MCF 10A (cell line): Measurements from ENCODE around the gene VPS26C. TPM values are rescaled to one million over a fixed set of nuclear protein-coding genes. Genes with fewer than 3 reads are reported as not detected.

ENCODE experiments used
- BruUV-seq: library from RNA; stranded (reverse); fragments of 400-500 nt; replicated peaks from 2 replicates; lab custom pipeline; 2021; lab: Mats Ljungman, UMichigan
- CTCF ChIA-PET: fragments of 300-600 bp; sonication (Branson Sonifier 250); formaldehyde crosslinking; extraction: SDS; loops from one replicate; lab custom pipeline; 2021; ENCODE audit warnings: antibody characterized with exemption, inconsistent platforms; lab: Yijun Ruan, JAX
- POLR2A ChIA-PET: fragments of 300-600, 350-650 bp; sonication (Branson Sonifier 250); formaldehyde crosslinking; extraction: SDS; loops from one replicate; lab custom pipeline; 2020; ENCODE audit warnings: antibody characterized with exemption, inconsistent platforms; lab: Yijun Ruan, JAX
- DNase-seq: peaks from one replicate; pipeline ENCODE4 v3.0.0-alpha.2; 2018; ENCODE audit not compliant: unreplicated experiment
- H3K27ac Mint-ChIP-seq: one replicate; pipeline ENCODE4 v1.8.0; 2022; ENCODE audit warnings: mild to moderate bottlenecking, low read depth, mixed read lengths; ENCODE audit not compliant: unreplicated experiment
- H3K27me3 Mint-ChIP-seq: one replicate; pipeline ENCODE4 v1.8.0; 2022; ENCODE audit warnings: mixed read lengths; ENCODE audit not compliant: insufficient read depth, unreplicated experiment
- H3K36me3 Mint-ChIP-seq: one replicate; pipeline ENCODE4 v1.8.0; 2022; ENCODE audit warnings: mild to moderate bottlenecking, moderate library complexity, mixed read lengths; ENCODE audit not compliant: insufficient read depth, unreplicated experiment
- H3K4me1 Mint-ChIP-seq: one replicate; pipeline ENCODE4 v1.8.0; 2022; ENCODE audit warnings: mixed read lengths; ENCODE audit not compliant: insufficient read depth, unreplicated experiment
- H3K4me3 Mint-ChIP-seq: one replicate; pipeline ENCODE4 v1.8.0; 2022; ENCODE audit warnings: mild to moderate bottlenecking, moderate library complexity, mixed read lengths; ENCODE audit not compliant: unreplicated experiment
- H3K9me3 Mint-ChIP-seq: one replicate; pipeline ENCODE4 v1.8.0; 2022; ENCODE audit warnings: mixed read lengths; ENCODE audit not compliant: unreplicated experiment
- intact Hi-C: fragments of 100-400 bp; cut with micrococcal nuclease; formaldehyde crosslinking; loops from 2 replicates; pipeline ENCODE4 v1.14.1; 2022
- total RNA-seq: library from RNA; stranded (reverse); gene quantifications from 2 replicates; pipeline ENCODE4 v1.2.3, GENCODE V29; 2022
- TF ChIP-seq, protein P1 (sequence below): fragments of 200-600 bp; IDR thresholded peaks from one replicate; pipeline ENCODE4 v1.8.0; 2022; ENCODE audit warnings: antibody characterized with exemption, mild to moderate bottlenecking; ENCODE audit not compliant: unreplicated experiment

Gene VPS26C
- total RNA-seq, 1 experiment from 2014 or later = 38.5 TPM

DNA sequence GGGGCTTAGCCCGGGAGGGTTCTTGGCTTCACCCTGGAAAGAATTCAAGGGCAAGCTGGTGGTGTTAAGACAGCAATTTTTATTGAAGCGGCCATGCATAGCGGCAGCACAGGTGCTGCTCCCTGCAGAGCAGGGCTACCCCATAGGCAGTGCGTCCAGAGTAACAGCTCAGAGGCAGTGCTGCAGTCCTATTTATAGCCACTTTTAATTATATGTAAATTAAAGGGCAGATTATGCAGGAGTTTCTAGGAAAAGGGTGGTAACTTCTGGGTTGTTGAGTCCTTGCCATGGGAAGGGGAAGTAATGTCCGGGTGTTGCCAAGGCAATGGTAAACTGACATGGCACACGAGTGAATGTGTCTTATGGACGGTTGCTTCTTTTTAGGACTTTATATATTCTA, 57.0 kb downstream of the VPS26C start:
- TF ChIP-seq, protein P1, sequence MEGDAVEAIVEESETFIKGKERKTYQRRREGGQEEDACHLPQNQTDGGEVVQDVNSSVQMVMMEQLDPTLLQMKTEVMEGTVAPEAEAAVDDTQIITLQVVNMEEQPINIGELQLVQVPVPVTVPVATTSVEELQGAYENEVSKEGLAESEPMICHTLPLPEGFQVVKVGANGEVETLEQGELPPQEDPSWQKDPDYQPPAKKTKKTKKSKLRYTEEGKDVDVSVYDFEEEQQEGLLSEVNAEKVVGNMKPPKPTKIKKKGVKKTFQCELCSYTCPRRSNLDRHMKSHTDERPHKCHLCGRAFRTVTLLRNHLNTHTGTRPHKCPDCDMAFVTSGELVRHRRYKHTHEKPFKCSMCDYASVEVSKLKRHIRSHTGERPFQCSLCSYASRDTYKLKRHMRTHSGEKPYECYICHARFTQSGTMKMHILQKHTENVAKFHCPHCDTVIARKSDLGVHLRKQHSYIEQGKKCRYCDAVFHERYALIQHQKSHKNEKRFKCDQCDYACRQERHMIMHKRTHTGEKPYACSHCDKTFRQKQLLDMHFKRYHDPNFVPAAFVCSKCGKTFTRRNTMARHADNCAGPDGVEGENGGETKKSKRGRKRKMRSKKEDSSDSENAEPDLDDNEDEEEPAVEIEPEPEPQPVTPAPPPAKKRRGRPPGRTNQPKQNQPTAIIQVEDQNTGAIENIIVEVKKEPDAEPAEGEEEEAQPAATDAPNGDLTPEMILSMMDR = no peak
- BruUV-seq = no TSS peak
- H3K27ac Mint-ChIP-seq = no peak overlapping the region
- peaks cover 5% of the 10 kb centered on the region for H3K4me1 Mint-ChIP-seq
- ChIA-PET CTCF (no interaction called here), POLR2A (no interaction called here)
- no peaks in the 10 kb centered on the region for H3K9me3 Mint-ChIP-seq
- no peaks in the 10 kb centered on the region for H3K36me3 Mint-ChIP-seq
- no peak overlapping the region for H3K4me3 Mint-ChIP-seq
- intact Hi-C loops = no loop called here
- DNase-seq = no peak
- H3K27me3 Mint-ChIP-seq = no peaks in the 10 kb centered on the region

DNA sequence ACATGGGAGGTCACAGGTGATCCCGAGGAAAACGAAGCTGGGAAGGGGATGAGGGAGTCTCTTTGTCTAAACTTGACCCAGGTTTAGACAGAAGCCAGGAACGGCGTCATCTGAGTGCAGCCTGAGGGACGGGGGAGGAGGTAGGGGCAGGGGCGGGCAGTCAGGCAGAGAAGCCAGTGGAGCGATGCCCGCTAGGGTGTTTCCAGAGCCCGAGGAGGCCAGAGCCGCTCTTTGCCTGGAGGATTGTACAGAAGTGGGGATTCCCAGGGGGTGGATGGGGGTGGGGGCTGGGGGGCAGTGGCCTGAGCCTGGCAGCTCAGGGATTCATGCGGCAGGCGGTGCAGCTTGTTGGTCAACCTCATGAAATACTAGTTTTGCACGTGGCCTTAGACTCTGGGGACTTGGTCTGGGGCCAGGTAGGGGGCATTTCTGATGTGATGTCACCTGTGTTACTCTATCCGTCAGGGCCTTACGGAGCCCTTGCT, 58.4 kb downstream of the VPS26C start:
- intact Hi-C loops = no loop called here
- Mint-ChIP-seq H3K27me3 (no peaks in the 10 kb centered on the region), H3K9me3 (no peaks in the 10 kb centered on the region), H3K4me1 (peaks cover 5% of the 10 kb centered on the region), H3K36me3 (peaks cover 7% of the 10 kb centered on the region), H3K27ac (no peak overlapping the region), H3K4me3 (no peak overlapping the region)
- TF ChIP-seq, protein P1 = no peak
- BruUV-seq = no TSS peak
- ChIA-PET CTCF (no interaction called here), POLR2A (no interaction called here)
- no peak for DNase-seq

DNA sequence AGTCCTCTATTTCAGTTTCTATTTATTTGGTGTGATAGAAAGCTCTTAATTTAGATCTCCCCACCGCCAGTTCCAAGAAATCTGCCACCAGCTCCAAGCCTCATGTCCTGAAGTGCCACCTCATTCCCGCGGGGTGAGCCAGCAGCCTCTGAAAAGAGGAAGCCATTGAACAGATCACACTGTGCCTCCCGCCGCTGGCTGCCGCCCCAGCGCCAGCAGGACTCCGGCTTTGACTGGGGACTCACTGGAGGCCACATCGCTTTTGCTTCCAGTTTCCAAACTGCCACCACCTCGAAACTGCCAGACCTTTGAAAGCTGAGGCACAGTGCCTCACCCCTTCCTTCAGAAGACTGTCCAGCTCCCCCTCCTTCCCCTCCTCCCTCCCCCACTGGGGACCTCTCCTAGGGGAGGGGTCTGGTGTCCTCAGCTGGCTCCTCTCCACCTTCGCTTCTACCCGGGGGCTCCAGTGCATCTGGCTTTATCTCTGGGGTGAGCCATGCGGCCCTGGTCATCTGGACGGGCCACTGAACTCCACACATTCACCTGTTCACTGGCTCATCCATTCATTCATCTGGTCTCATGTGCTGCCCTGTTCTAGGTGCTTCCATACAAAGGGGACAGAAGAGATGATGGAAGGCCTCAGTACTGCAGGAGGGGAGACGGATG, 58.9 kb downstream of the VPS26C start:
- H3K27ac Mint-ChIP-seq = peak overlapping the region; percentile 39
- TF ChIP-seq, protein P1 = no peak
- POLR2A ChIA-PET = interaction anchor here (0.7 to 1.3 kb wide), 3 partner anchors 8 to 105 kb away, joined by 3 to 4 read pairs (median 3); no protein-coding TSS in a partner anchor
- BruUV-seq = no TSS peak
- peaks cover 5% of the 10 kb centered on the region for H3K4me1 Mint-ChIP-seq
- H3K27me3 Mint-ChIP-seq = no peaks in the 10 kb centered on the region
- intact Hi-C loops = no loop called here
- CTCF ChIA-PET = interaction anchor here (0.7 kb wide), 1 partner anchor 16 kb away, joined by 3 read pairs; no protein-coding TSS in a partner anchor
- H3K4me3 Mint-ChIP-seq = no peak overlapping the region
- peaks cover 13% of the 10 kb centered on the region for H3K36me3 Mint-ChIP-seq
- no peak for DNase-seq
- no peaks in the 10 kb centered on the region for H3K9me3 Mint-ChIP-seq

DNA sequence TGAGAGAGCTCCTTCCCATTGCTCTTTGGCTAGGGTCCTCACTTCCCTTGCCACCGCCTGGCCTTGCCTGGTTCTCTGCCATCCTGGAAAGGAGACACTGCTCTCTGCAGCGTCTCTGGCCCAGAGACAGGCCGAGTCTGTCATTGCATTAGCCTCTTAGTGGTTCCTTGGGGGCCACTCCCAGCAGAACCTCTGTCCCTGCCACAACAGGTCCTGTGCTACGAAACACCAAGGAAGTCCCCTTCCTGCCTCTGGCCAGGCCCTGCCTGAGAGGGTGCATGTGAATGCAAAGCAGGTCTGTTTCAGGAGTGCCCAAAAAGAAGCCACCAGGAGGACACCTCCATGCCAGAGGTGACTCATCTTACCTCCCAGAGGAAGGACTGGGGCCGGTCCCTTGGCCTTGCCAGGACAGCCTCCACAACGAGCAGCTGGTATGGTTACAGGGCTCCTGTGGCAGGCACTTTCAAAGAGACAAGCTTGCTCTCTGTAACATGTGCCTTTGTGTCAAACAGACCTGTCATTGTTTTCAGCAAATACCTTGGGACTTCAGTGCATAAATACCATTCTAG, 59.6 kb downstream of the VPS26C start:
- DNase-seq = peak; percentile 35
- Mint-ChIP-seq H3K4me3 (no peak overlapping the region), H3K4me1 (peaks cover 5% of the 10 kb centered on the region), H3K9me3 (no peaks in the 10 kb centered on the region), H3K36me3 (peaks cover 19% of the 10 kb centered on the region), H3K27me3 (no peaks in the 10 kb centered on the region), H3K27ac (peak overlapping the region; percentile 39)
- no TSS peak for BruUV-seq
- ChIA-PET POLR2A (interaction anchor here (0.7 to 1.3 kb wide), 3 partner anchors 9 to 105 kb away, joined by 3 to 4 read pairs (median 3); no protein-coding TSS in a partner anchor), CTCF (interaction anchor here (0.6 to 0.7 kb wide), 3 partner anchors 16 to 303 kb away, joined by 3 read pairs; no protein-coding TSS in a partner anchor)
- TF ChIP-seq, protein P1 = no peak
- intact Hi-C loops = no loop called here
